B cell (primary cell): ENCODE results near the gene C16orf46. TPM values are rescaled to one million over a fixed set of nuclear protein-coding genes. Genes with fewer than 3 reads are reported as not detected.

ENCODE experiments used
- ATAC-seq: fragments of 200-7000 bp; cut with Tn5 transposase; one replicate; pipeline ENCODE4 v1.10.0; 2021; ENCODE audit warnings: low read depth, mild to moderate bottlenecking, moderate number of reproducible peaks, moderate library complexity
- CTCF ChIA-PET: fragments of 350-600 bp; sonication (Branson Sonifier 250); formaldehyde crosslinking; loops from one replicate; lab custom pipeline; 2021; ENCODE audit warnings: antibody characterized with exemption, inconsistent platforms; lab: Charles Lee
- POLR2A ChIA-PET: fragments of 350-600 bp; sonication (Branson Sonifier 250); formaldehyde crosslinking; loops from one replicate; lab custom pipeline; 2021; ENCODE audit warnings: antibody characterized with exemption; lab: Charles Lee
- DNase-seq: peaks from one replicate; pipeline ENCODE4 v3.0.0; 2013
- H2AFZ ChIP-seq: 2 replicates; pipeline ENCODE4 v1.6.1; 2012; ENCODE audit warnings: mild to moderate bottlenecking, low read depth, low read length; ENCODE audit not compliant: insufficient read depth, poor library complexity, severe bottlenecking
- H3K27ac ChIP-seq, 2 donors: 1 replicate in 1 of 2; 2 replicates in 1 of 2; pipeline ENCODE4 v1.5.1; 2012 to 2013; ENCODE audit warnings: low read length in 2 of 2, mild to moderate bottlenecking in 2 of 2, moderate library complexity in 1 of 2
- H3K27me3 ChIP-seq, 4 experiments: fragments of 200-600 bp in 1 of 4; sonication (generic) in 1 of 4; replicated peaks in 1 of 4; 1 replicate in 2 of 4; 2 replicates in 2 of 4; pipeline versions ENCODE4 v1.6.1 to v1.7.0; 2013 to 2016; ENCODE audit warnings: low read length in 3 of 4, mild to moderate bottlenecking in 2 of 4, mixed read lengths in 1 of 4, moderate library complexity in 1 of 4; ENCODE audit not compliant: insufficient read depth in 4 of 4, control insufficient read depth in 3 of 4; ENCODE audit errors: control extremely low read depth in 1 of 4
- H3K36me3 ChIP-seq, 2 experiments: replicated peaks in 1 of 2; 1 replicate in 1 of 2; 2 replicates in 1 of 2; pipeline versions ENCODE4 v1.6.1 to v1.7.1; 2013; ENCODE audit warnings: low read length in 1 of 2; ENCODE audit not compliant: insufficient read depth in 2 of 2, control insufficient read depth in 1 of 2; ENCODE audit errors: control extremely low read depth in 1 of 2, extremely low read depth in 1 of 2
- H3K4me1 ChIP-seq, 2 donors: fragments of 200-600 bp in 1 of 2; sonication (generic) in 1 of 2; 1 replicate in 1 of 2; 2 replicates in 1 of 2; pipeline versions ENCODE4 v1.5.1 to v1.6.1; 2013 to 2017; ENCODE audit warnings: low read length in 2 of 2; ENCODE audit not compliant: control insufficient read depth in 2 of 2, insufficient read depth in 2 of 2
- H3K4me2 ChIP-seq: replicated peaks from 2 replicates; pipeline ENCODE3; 2012; ENCODE audit warnings: mild to moderate bottlenecking, low read depth, low read length; ENCODE audit not compliant: poor library complexity, severe bottlenecking
- H3K4me3 ChIP-seq, 5 experiments: fragments of 200-600 bp in 1 of 5; sonication (generic) in 1 of 5; 1 replicate in 3 of 5; 2 replicates in 2 of 5; pipeline versions ENCODE4 v1.5.1 to v1.7.0; 2011 to 2016; ENCODE audit warnings: low read length in 4 of 5, mild to moderate bottlenecking in 4 of 5, low read depth in 2 of 5, control low read depth in 1 of 5, moderate library complexity in 1 of 5; ENCODE audit not compliant: insufficient read depth in 1 of 5; ENCODE audit errors: control extremely low read depth in 1 of 5, extremely low read depth in 1 of 5
- H3K79me2 ChIP-seq: fragments of 200-600 bp; sonication (generic); one replicate; pipeline ENCODE4 v1.6.0; 2016; ENCODE audit warnings: low read length; ENCODE audit not compliant: control insufficient read depth, insufficient read depth
- H3K9ac ChIP-seq: fragments of 200-600 bp; sonication (generic); 2 replicates; pipeline ENCODE4 v1.6.1; 2017; ENCODE audit warnings: mild to moderate bottlenecking, low read length, moderate library complexity
- H3K9me3 ChIP-seq, 3 donors: one replicate each; pipeline versions ENCODE4 v1.6.1 to v1.7.1; 2013; ENCODE audit warnings: low read length in 2 of 3; ENCODE audit not compliant: control insufficient read depth in 2 of 3, insufficient read depth in 1 of 3; ENCODE audit errors: control extremely low read depth in 1 of 3
- H4K20me1 ChIP-seq: 2 replicates; pipeline ENCODE4 v1.6.0; 2012; ENCODE audit warnings: mild to moderate bottlenecking, low read length; ENCODE audit not compliant: insufficient read depth, control insufficient read depth, poor library complexity, severe bottlenecking
- H3K27ac Mint-ChIP-seq: one replicate; pipeline ENCODE4 v1.8.0; 2021; ENCODE audit warnings: mixed read lengths
- H3K27me3 Mint-ChIP-seq: one replicate; pipeline ENCODE4 v1.8.0; 2021; ENCODE audit warnings: mixed read lengths
- H3K4me1 Mint-ChIP-seq: one replicate; pipeline ENCODE4 v1.8.0; 2021; ENCODE audit warnings: mixed read lengths
- H3K4me3 Mint-ChIP-seq: one replicate; pipeline ENCODE4 v1.8.0; 2021; ENCODE audit warnings: mixed read lengths
- H3K9me3 Mint-ChIP-seq: one replicate; pipeline ENCODE4 v1.8.0; 2022; ENCODE audit warnings: mixed read lengths; ENCODE audit not compliant: insufficient read depth
- CTCF ChIP-seq: fragments of 200-600 bp; IDR thresholded peaks from one replicate; pipeline ENCODE4 v1.8.0; 2022; ENCODE audit warnings: antibody characterized with exemption, mild to moderate bottlenecking
- EZH2 ChIP-seq: IDR thresholded peaks from 2 replicates; pipeline ENCODE4 v1.6.1; 2012; ENCODE audit warnings: borderline replicate concordance, low read depth, mild to moderate bottlenecking, moderate library complexity, low read length; ENCODE audit not compliant: insufficient read depth, poor library complexity, severe bottlenecking
- WGBS: methylation state at CpG from one replicate; pipeline ENCODE4 v1.1.5; 2013; ENCODE audit warnings: missing lambda C conversion rate; ENCODE audit not compliant: insufficient coverage; 5-methylcytosine and 5-hydroxymethylcytosine counted together
- intact Hi-C: fragments of 100-400 bp; cut with micrococcal nuclease; formaldehyde crosslinking; loops from one replicate; pipeline ENCODE4 v1.10.0; 2022
- polyA plus RNA-seq: library from polyadenylated mRNA; depleted of rRNA; stranded (reverse); fragments of >200 nt; gene quantifications from 2 replicates; pipeline ENCODE4 v1.2.3, GENCODE V29; 2012
- total RNA-seq, 2 donors: library from RNA; stranded (reverse); fragments of 120-200 nt in 1 of 2; gene quantifications; 1 replicate in 1 of 2; 2 replicates in 1 of 2; pipeline versions ENCODE4 v1.2.3 to v1.2.4, GENCODE V29; 2013 to 2022

Gene C16orf46
- total and polyA plus RNA-seq, 2 donors (not counting 1 experiment from before 2014, with no cell fraction given), result 0.28 TPM; not detected in 1

- TF ChIP-seq EZH2 (no peak), CTCF (no peak)
- H3K27ac Mint-ChIP-seq, result no peak overlapping the region
- no peak overlapping the region for H3K4me3 Mint-ChIP-seq
- no peaks in the 10 kb centered on the region for H4K20me1 ChIP-seq
- no peaks in the 10 kb centered on the region for H3K9me3 ChIP-seq
- no peak for ATAC-seq
- H3K4me1 Mint-ChIP-seq, result no peaks in the 10 kb centered on the region
- no peaks in the 10 kb centered on the region for H3K4me1 ChIP-seq
- no peaks in the 10 kb centered on the region for H3K79me2 ChIP-seq
- no peak overlapping the region for H3K4me3 ChIP-seq
- WGBS, result 100% methylated on average over 1 of the region's 2 CpGs
- ChIA-PET CTCF (interaction anchor here (0.6 to 1.8 kb wide), 4 partner anchors 14 to 66 kb away, joined by 3 to 11 read pairs (median 4); partner anchors contain the start of gene ATMIN), POLR2A (no interaction called here)
- H3K9me3 Mint-ChIP-seq, result no peaks in the 10 kb centered on the region
- no peak overlapping the region for H3K9ac ChIP-seq
- no peak overlapping the region for H2AFZ ChIP-seq
- intact Hi-C loops, result no loop called here
- DNase-seq, result no peak
- H3K36me3 ChIP-seq, result peaks cover 0 to 34% of the 10 kb centered on the region in 2 experiments
- H3K4me2 ChIP-seq, result no peak overlapping the region
- H3K27me3 Mint-ChIP-seq, result no peaks in the 10 kb centered on the region
- H3K27ac ChIP-seq, result no peak overlapping the region
- no peaks in the 10 kb centered on the region for H3K27me3 ChIP-seq
Measured at GRCh38 chr16:81018496-81018895, 58.5 kb downstream of the C16orf46 start.

- H3K9ac ChIP-seq, result no peak overlapping the region
- WGBS, result 100% methylated on average over 1 of the region's 2 CpGs
- H3K9me3 ChIP-seq, result no peaks in the 10 kb centered on the region
- CTCF ChIA-PET, result interaction anchor here (0.6 to 1.0 kb wide), 2 partner anchors 18 to 21 kb away, joined by 3 to 6 read pairs; partner anchors contain the start of gene ATMIN
- H3K27ac ChIP-seq, result no peak overlapping the region
- no peaks in the 10 kb centered on the region for H4K20me1 ChIP-seq
- H3K4me1 Mint-ChIP-seq, result no peaks in the 10 kb centered on the region
- DNase-seq (no peak), ATAC-seq (no peak)
- H3K79me2 ChIP-seq, result no peaks in the 10 kb centered on the region
- H3K9me3 Mint-ChIP-seq, result no peaks in the 10 kb centered on the region
- H2AFZ ChIP-seq, result no peak overlapping the region
- H3K36me3 ChIP-seq, result peaks cover 2 to 18% of the 10 kb centered on the region in 2 experiments
- H3K4me1 ChIP-seq, result no peaks in the 10 kb centered on the region
- TF ChIP-seq EZH2 (no peak), CTCF (no peak)
- POLR2A ChIA-PET, result no interaction called here
- intact Hi-C loops, result no loop called here
- H3K4me3 ChIP-seq, result no peak overlapping the region
- no peak overlapping the region for H3K27ac Mint-ChIP-seq
- no peaks in the 10 kb centered on the region for H3K27me3 ChIP-seq
- no peak overlapping the region for H3K4me2 ChIP-seq
- no peaks in the 10 kb centered on the region for H3K27me3 Mint-ChIP-seq
- H3K4me3 Mint-ChIP-seq, result no peak overlapping the region
Measured at GRCh38 chr16:81014672-81015071, 62.4 kb downstream of the C16orf46 start.
